Measurements from ENCODE around the gene SPINK6. TPM values are rescaled to one million over a fixed set of nuclear protein-coding genes. Genes with fewer than 3 reads are reported as not detected.

SPINK6 gene
- total and polyA plus RNA-seq, 2 of the 4 experiments (the other 2 are of a cell fraction) = not detected

- Histone ChIP-seq H2AK9ac (replicated peaks; ENCODE audit: low read depth, low read length, poor library complexity) (no peak overlapping the region), H3K4ac (ENCODE audit: low read depth, low read length) (no peak overlapping the region), H3K79me1 (ENCODE audit: low read depth in 1 of 2, low read length in 2 of 2) (no peaks in the 10 kb centered on the region), H2BK15ac (ENCODE audit: low read depth, low read length) (no peak overlapping the region), H4K8ac (ENCODE audit: low read depth in 2 of 2, low read length in 2 of 2) (no peak overlapping the region), H3K23ac (ENCODE audit: low read depth, low read length) (no peak overlapping the region), H2AFZ (replicated peaks; ENCODE audit: low read length, poor library complexity) (no peak overlapping the region), H3K4me3 (ENCODE audit: insufficient read depth, low read depth, low read length) (no peak overlapping the region), H4K20me1 (ENCODE audit: insufficient read depth, low read length) (no peaks in the 10 kb centered on the region), H4K5ac (ENCODE audit: low read depth, low read length) (no peak overlapping the region), H3K36me3 (ENCODE audit: control insufficient read depth, insufficient read depth, low read length) (no peaks in the 10 kb centered on the region), H2BK20ac (ENCODE audit: low read depth, low read length) (no peak overlapping the region), H3K9me3 (ENCODE audit: control insufficient read depth, insufficient read depth, low read length) (no peaks in the 10 kb centered on the region), H3K9ac (ENCODE audit: low read depth, low read length) (no peak overlapping the region), H3K27ac (ENCODE audit: insufficient read depth, low read length) (no peak overlapping the region), H2BK5ac (ENCODE audit: low read depth, low read length, poor library complexity, severe bottlenecking) (no peak overlapping the region), H3K4me2 (ENCODE audit: low read depth, low read length) (no peak overlapping the region), H3K18ac (ENCODE audit: low read depth, low read length) (no peak overlapping the region), H3K27me3 (ENCODE audit: control insufficient read depth, insufficient read depth, low read length) (no peaks in the 10 kb centered on the region), H3K9me1 (ENCODE audit: insufficient read depth, low read length) (no peaks in the 10 kb centered on the region), H3K14ac (replicated peaks; ENCODE audit: low read depth, low read length) (no peak overlapping the region), H2AK5ac (ENCODE audit: low read depth, low read length) (no peak overlapping the region), H4K91ac (ENCODE audit: insufficient read depth, low read depth, low read length) (no peak overlapping the region), H2BK120ac (ENCODE audit: low read depth, low read length) (no peak overlapping the region), H3K4me1 (ENCODE audit: control insufficient read depth, insufficient read depth, low read length) (no peaks in the 10 kb centered on the region), H3K56ac (ENCODE audit: extremely low read depth, insufficient read depth, low read length) (no peak overlapping the region)
- ATAC-seq (ENCODE audit: low read depth) (no peak), DNase-seq (no peak)
- ChIA-PET CTCF (no interaction called here), POLR2A (ENCODE audit: unreplicated experiment) (no interaction called here)
- no TSS peak for BruUV-seq (replicated peaks)
- dilution Hi-C loops (cut with HindIII; ENCODE audit: low sequenced_read_pairs, unreplicated experiment) = no loop called here
- intact Hi-C loops (cut with micrococcal nuclease) = no loop called here
- in situ Hi-C loops (cut with MboI; ENCODE audit: low sequenced_read_pairs) = no loop called here
- no CpG with 5 or more reads among the region's 1 CpG for WGBS, 2 experiments (ENCODE audit: extremely low coverage in 2 of 2, insufficient read length in 1 of 2)
- TF ChIP-seq CEBPB (IDR thresholded peaks at IDR 0.05; ENCODE audit: low read depth, low read length) = no peak
- no peak for TF ChIP-seq CHD1 (IDR thresholded peaks at IDR 0.05; ENCODE audit: low read depth, low read length)
- TF ChIP-seq RCOR1 (IDR thresholded peaks at IDR 0.05; ENCODE audit: insufficient replicate concordance, low read length) = no peak
- TF ChIP-seq CTCF (conservative IDR thresholded peaks at IDR 0.05; ENCODE audit: low read depth, low read length) = no peak
- TF ChIP-seq MAFK (IDR thresholded peaks at IDR 0.05; ENCODE audit: low read depth, low read length) = no peak
Observed at GRCh38 chr5:148163345-148163744, 39.5 kb upstream of the SPINK6 start.

Data from IMR-90 (cell line).